ENCODE results near the gene PDE6G. TPM values are rescaled to one million over a fixed set of nuclear protein-coding genes. Genes with fewer than 3 reads are reported as not detected.

The PDE6G gene
- total and polyA plus RNA-seq, 2 of the 4 experiments (the other 2 are of a cell fraction) = 2.7 TPM; not detected in 1

- no peak overlapping the region for H3K4ac ChIP-seq (ENCODE audit: low read depth, low read length)
- no TSS peak for BruUV-seq (replicated peaks)
- H3K18ac ChIP-seq (ENCODE audit: low read depth, low read length) = no peak overlapping the region
- H4K20me1 ChIP-seq (ENCODE audit: insufficient read depth, low read length) = no peaks in the 10 kb centered on the region
- peaks cover 8% of the 10 kb centered on the region for H3K36me3 ChIP-seq (ENCODE audit: control insufficient read depth, insufficient read depth, low read length)
- H3K56ac ChIP-seq (ENCODE audit: extremely low read depth, insufficient read depth, low read length) = no peak overlapping the region
- H2BK120ac ChIP-seq (ENCODE audit: low read depth, low read length) = no peak overlapping the region
- peaks cover 7 to 17% of the 10 kb centered on the region in 2 experiments for H3K79me1 ChIP-seq (ENCODE audit: low read depth in 1 of 2, low read length in 2 of 2)
- H3K4me1 ChIP-seq (ENCODE audit: control insufficient read depth, insufficient read depth, low read length) = peaks cover 4% of the 10 kb centered on the region
- no peak overlapping the region for H2BK15ac ChIP-seq (ENCODE audit: low read depth, low read length)
- intact Hi-C loops (cut with micrococcal nuclease) (no loop called here), dilution Hi-C loops (cut with HindIII; ENCODE audit: low sequenced_read_pairs, unreplicated experiment) (no loop called here), in situ Hi-C loops (cut with MboI; ENCODE audit: low sequenced_read_pairs) (no loop called here)
- H2AFZ ChIP-seq (replicated peaks; ENCODE audit: low read length, poor library complexity) = no peak overlapping the region
- no peak overlapping the region for H2BK5ac ChIP-seq (ENCODE audit: low read depth, low read length, poor library complexity, severe bottlenecking)
- no CpG with 5 or more reads among the region's 9 CpGs for WGBS, 2 experiments (ENCODE audit: extremely low coverage in 2 of 2, insufficient read length in 1 of 2)
- CTCF ChIA-PET = no interaction called here
- H3K9me3 ChIP-seq (ENCODE audit: control insufficient read depth, insufficient read depth, low read length) = no peaks in the 10 kb centered on the region
- H3K9ac ChIP-seq (ENCODE audit: low read depth, low read length) = no peak overlapping the region
- H2BK20ac ChIP-seq (ENCODE audit: low read depth, low read length) = no peak overlapping the region
- no peak overlapping the region for H2AK9ac ChIP-seq (replicated peaks; ENCODE audit: low read depth, low read length, poor library complexity)
- no peak overlapping the region for H3K4me2 ChIP-seq (ENCODE audit: low read depth, low read length)
- peaks cover 11% of the 10 kb centered on the region for H3K9me1 ChIP-seq (ENCODE audit: insufficient read depth, low read length)
- no peak for ATAC-seq (ENCODE audit: low read depth)
- TF ChIP-seq SMC3 (IDR thresholded peaks at IDR 0.05; ENCODE audit: low read depth, low read length) (no peak), ELK1 (IDR thresholded peaks at IDR 0.05; ENCODE audit: borderline replicate concordance, low read depth, low read length) (no peak), MAZ (IDR thresholded peaks at IDR 0.05; ENCODE audit: borderline replicate concordance, low read depth, low read length) (no peak), MXI1 (IDR thresholded peaks at IDR 0.05; ENCODE audit: borderline replicate concordance, low read depth, low read length) (no peak), RCOR1 (IDR thresholded peaks at IDR 0.05; ENCODE audit: insufficient replicate concordance, low read length) (no peak), BHLHE40 (IDR thresholded peaks at IDR 0.05; ENCODE audit: low read depth, low read length) (no peak), CEBPB (IDR thresholded peaks at IDR 0.05; ENCODE audit: low read depth, low read length) (no peak), USF2 (IDR thresholded peaks at IDR 0.05; ENCODE audit: low read depth, low read length) (no peak)
- no peak overlapping the region for H2AK5ac ChIP-seq (ENCODE audit: low read depth, low read length)
- H4K8ac ChIP-seq (ENCODE audit: low read depth in 2 of 2, low read length in 2 of 2) = no peak overlapping the region
- H4K5ac ChIP-seq (ENCODE audit: low read depth, low read length) = no peak overlapping the region
- H3K27ac ChIP-seq (ENCODE audit: insufficient read depth, low read length) = no peak overlapping the region
- no peak overlapping the region for H4K91ac ChIP-seq (ENCODE audit: insufficient read depth, low read depth, low read length)
- no peak overlapping the region for H3K14ac ChIP-seq (replicated peaks; ENCODE audit: low read depth, low read length)
- POLR2A ChIA-PET (ENCODE audit: unreplicated experiment) = no interaction called here
- H3K23ac ChIP-seq (ENCODE audit: low read depth, low read length) = no peak overlapping the region
- no peaks in the 10 kb centered on the region for H3K27me3 ChIP-seq (ENCODE audit: control insufficient read depth, insufficient read depth, low read length)
- DNase-seq = no peak
- no peak overlapping the region for H3K4me3 ChIP-seq (ENCODE audit: insufficient read depth, low read depth, low read length)
Measured at GRCh38 chr17:81660441-81660840, 4.1 kb upstream of the PDE6G start.
